SU-DHL-6 (cell line): ENCODE measurements around the gene VANGL1.

Experiments used
- EZH2phosphoT487 ChIP-seq: fragments of 200-600 bp; sonication (generic), shearing (Covaris generic); conservative IDR thresholded peaks from 2 replicates; pipeline ENCODE4 v1.6.1; 2018; ENCODE audit warnings: mild to moderate bottlenecking, antibody characterized with exemption, low read length, moderate library complexity, mixed read lengths
- TF ChIP-seq, protein P1 (sequence below): fragments of 200-600 bp; sonication (generic); IDR thresholded peaks from one replicate; pipeline ENCODE4 v1.5.1; 2017; ENCODE audit warnings: antibody characterized with exemption, mild to moderate bottlenecking, low read length, moderate library complexity; ENCODE audit not compliant: insufficient read depth, poor library complexity, severe bottlenecking

- TF ChIP-seq, protein P1, sequence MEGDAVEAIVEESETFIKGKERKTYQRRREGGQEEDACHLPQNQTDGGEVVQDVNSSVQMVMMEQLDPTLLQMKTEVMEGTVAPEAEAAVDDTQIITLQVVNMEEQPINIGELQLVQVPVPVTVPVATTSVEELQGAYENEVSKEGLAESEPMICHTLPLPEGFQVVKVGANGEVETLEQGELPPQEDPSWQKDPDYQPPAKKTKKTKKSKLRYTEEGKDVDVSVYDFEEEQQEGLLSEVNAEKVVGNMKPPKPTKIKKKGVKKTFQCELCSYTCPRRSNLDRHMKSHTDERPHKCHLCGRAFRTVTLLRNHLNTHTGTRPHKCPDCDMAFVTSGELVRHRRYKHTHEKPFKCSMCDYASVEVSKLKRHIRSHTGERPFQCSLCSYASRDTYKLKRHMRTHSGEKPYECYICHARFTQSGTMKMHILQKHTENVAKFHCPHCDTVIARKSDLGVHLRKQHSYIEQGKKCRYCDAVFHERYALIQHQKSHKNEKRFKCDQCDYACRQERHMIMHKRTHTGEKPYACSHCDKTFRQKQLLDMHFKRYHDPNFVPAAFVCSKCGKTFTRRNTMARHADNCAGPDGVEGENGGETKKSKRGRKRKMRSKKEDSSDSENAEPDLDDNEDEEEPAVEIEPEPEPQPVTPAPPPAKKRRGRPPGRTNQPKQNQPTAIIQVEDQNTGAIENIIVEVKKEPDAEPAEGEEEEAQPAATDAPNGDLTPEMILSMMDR, result no peak
- no peak for TF ChIP-seq EZH2phosphoT487
These were observed 43.4 kb downstream of the VANGL1 start for GRCh38 chr1:115685029-115685705.
